Measurements from ENCODE around the gene ADAP1.

The ADAP1 gene

DNA sequence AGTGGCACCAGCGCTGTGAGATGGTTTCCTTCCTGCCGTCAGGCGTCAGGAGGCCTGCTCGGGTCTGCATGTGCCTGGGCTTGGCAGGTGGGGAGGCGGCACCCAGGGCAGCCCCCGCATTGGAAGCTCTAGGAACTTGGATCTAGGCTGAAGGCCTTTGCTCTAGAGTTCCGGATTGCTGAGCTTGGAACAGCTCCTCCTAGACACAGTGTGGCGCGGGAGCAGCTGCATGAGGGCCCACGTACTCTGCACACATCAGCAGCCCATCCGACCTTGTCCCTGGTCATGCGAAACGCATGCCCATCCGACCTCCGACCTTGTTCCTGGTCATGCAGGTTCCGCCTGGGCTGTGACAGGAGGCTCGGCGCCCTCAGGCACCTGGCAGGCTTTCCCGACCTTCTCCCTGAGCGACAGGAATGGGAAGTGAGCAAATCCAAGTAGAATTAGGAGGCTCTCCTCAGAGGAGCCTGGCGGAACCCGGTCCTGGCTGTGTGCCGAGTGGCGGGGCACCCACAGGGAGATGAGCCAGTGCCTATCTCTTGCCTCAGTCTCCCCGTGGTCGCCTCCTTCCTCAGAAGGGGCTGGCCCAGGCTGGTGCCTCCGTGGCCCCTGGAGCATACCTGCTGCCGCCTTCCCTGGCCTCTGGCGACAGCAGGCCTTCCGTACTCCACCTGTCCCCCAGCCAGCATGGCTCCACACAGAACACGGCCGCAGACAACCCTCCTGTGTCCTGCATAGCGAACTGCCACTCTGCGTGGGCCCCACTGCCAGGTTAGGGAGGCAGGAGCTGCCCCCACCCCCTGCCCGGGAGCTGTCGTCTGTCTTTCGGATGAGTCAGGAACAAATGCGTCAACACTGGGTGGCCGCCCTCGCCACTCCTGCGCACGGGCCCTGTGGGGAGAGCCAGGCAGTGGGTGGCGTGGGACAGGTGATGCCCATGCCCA is 66.1 kb downstream of the ADAP1 start:
- Histone ChIP-seq H3K27ac (ENCODE audit: low read length) (no peak overlapping the region), H3K4me3 (ENCODE audit: low read length) (no peak overlapping the region), H3K27me3 (ENCODE audit: control insufficient read depth, insufficient read depth, low read length) (no peaks in the 10 kb centered on the region), H3K36me3 (ENCODE audit: control insufficient read depth, insufficient read depth, low read length) (peaks cover 60% of the 10 kb centered on the region), H3K9me3 (ENCODE audit: control insufficient read depth, insufficient read depth, low read length) (no peaks in the 10 kb centered on the region), H3K4me1 (ENCODE audit: control insufficient read depth, insufficient read depth, low read length) (peaks cover 2% of the 10 kb centered on the region; the same call in 1 of the 2 replicates)
- WGBS (ENCODE audit: insufficient coverage, insufficient read length): no CpG with 5 or more reads among the region's 43 CpGs
- DNase-seq (ENCODE audit: low read depth, low spot score): no peak

DNA sequence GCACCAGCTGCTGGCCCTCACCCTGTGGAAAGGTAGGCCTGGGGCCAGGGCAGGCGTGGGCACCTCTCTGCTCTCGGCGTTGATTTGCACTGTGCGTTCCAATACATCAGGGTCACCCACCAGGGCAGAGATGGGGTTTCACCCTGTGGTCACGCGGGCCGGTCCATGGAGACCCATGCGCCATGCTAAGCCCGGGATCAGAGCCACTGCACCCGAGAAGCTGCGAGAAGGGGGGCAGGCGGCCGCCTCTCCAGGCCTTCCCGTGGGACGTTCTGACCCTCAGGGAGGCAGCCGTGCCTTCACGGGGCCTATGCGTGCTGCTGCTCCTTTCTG is 67.0 kb downstream of the ADAP1 start:
- no peaks in the 10 kb centered on the region for H3K27me3 ChIP-seq (ENCODE audit: control insufficient read depth, insufficient read depth, low read length)
- peaks cover 2% of the 10 kb centered on the region; the same call in 1 of the 2 replicates for H3K4me1 ChIP-seq (ENCODE audit: control insufficient read depth, insufficient read depth, low read length)
- peaks cover 51% of the 10 kb centered on the region for H3K36me3 ChIP-seq (ENCODE audit: control insufficient read depth, insufficient read depth, low read length)
- no peak for DNase-seq (ENCODE audit: low read depth, low spot score)
- no CpG with 5 or more reads among the region's 18 CpGs for WGBS (ENCODE audit: insufficient coverage, insufficient read length)
- H3K27ac ChIP-seq (ENCODE audit: low read length): no peak overlapping the region
- no peak overlapping the region for H3K4me3 ChIP-seq (ENCODE audit: low read length)
- no peaks in the 10 kb centered on the region for H3K9me3 ChIP-seq (ENCODE audit: control insufficient read depth, insufficient read depth, low read length)

DNA sequence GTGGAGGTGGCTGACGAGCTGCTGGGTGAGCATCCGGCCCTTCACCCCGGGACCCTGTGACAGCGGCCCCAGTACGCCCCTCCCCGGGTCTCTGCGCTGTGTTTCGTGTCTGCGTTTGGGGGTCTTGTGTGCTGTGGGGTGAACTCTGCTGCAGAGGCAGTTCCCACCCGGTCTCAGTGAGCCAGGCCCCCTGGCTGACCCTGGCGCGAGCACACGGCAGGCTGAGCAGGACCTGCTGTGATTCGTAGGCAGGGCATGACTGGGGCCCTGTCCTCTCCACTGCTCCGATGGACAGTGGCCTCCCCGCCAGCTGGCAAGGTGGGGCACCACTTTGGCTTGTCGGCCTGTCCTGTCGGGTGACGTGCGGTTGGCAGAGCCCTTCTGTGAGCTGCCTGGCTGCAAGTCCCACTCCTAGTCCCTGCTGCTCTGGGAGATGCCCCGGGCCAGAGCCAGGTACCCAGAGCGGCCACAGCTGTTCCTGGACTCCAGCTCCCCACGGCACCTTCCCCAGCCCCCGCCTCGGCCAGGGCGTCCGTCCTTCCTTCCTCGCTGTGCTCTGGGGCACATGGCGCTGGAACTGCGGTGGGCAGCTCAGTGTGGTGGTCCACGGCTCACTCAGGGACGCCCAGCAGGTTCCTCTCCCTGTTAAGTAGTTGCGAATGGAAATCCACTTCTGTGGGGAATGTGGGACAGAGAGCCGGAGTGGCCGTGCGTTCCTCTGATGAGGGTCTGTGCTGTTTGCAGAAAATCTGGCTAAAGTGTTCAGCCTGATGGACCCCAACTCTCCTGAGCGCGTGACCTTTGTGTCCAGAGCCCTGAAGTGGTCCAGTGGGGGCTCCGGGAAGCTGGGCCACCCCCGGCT is 67.6 kb downstream of the ADAP1 start:
- Histone ChIP-seq H3K27me3 (ENCODE audit: control insufficient read depth, insufficient read depth, low read length) (no peaks in the 10 kb centered on the region), H3K9me3 (ENCODE audit: control insufficient read depth, insufficient read depth, low read length) (no peaks in the 10 kb centered on the region), H3K4me1 (ENCODE audit: control insufficient read depth, insufficient read depth, low read length) (peaks cover 2% of the 10 kb centered on the region; the same call in 1 of the 2 replicates), H3K27ac (ENCODE audit: low read length) (no peak overlapping the region), H3K4me3 (ENCODE audit: low read length) (no peak overlapping the region), H3K36me3 (ENCODE audit: control insufficient read depth, insufficient read depth, low read length) (peaks cover 46% of the 10 kb centered on the region)
- no peak for DNase-seq (ENCODE audit: low read depth, low spot score)
- no CpG with 5 or more reads among the region's 40 CpGs for WGBS (ENCODE audit: insufficient coverage, insufficient read length)

DNA sequence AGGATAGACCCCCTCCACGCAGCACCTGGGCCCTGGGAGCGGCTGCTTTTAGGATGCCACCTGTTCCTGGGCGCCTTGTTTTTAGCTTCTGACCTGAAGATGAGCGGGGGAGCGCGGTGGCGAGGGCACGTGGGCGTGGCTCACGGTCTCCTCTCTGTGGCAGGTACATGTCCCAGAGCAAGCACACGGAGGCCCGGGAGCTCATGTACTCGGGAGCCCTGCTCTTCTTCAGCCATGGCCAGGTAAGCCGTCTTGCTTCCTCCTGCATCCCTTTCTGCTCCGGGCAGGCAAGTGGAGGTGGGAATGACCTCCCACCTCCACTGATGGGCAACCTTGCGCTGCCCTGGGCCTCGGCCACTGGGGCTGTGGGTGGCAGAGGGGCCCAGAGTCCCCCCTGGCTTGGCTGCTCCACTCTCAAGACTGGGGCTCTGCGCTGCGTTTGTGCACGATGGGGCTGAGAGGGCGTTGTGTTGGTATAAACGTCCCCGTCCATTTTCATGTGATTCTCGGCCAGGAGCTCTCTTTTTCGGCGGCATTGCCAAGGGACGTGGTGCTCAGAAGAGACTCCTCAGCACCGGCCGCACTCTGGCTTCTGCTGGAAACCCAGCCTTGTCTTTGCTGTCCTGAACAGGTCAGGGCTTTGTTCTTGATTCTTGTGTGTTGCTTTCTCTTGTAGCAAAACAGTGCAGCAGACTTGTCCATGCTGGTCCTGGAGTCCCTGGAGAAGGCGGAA is 68.4 kb downstream of the ADAP1 start:
- no CpG with 5 or more reads among the region's 30 CpGs for WGBS (ENCODE audit: insufficient coverage, insufficient read length)
- H3K4me3 ChIP-seq (ENCODE audit: low read length): no peak overlapping the region
- DNase-seq (ENCODE audit: low read depth, low spot score): no peak

GRCh38 chr7:885261-885892 is 69.1 kb downstream of the ADAP1 start:
- H3K36me3 ChIP-seq (ENCODE audit: control insufficient read depth, insufficient read depth, low read length): peaks cover 32% of the 10 kb centered on the region
- no peaks in the 10 kb centered on the region for H3K9me3 ChIP-seq (ENCODE audit: control insufficient read depth, insufficient read depth, low read length)
- H3K27me3 ChIP-seq (ENCODE audit: control insufficient read depth, insufficient read depth, low read length): no peaks in the 10 kb centered on the region
- H3K27ac ChIP-seq (ENCODE audit: low read length): no peak overlapping the region
- no CpG with 5 or more reads among the region's 25 CpGs for WGBS (ENCODE audit: insufficient coverage, insufficient read length)
- no peak for DNase-seq (ENCODE audit: low read depth, low spot score)
- peaks cover 2% of the 10 kb centered on the region; the same call in 1 of the 2 replicates for H3K4me1 ChIP-seq (ENCODE audit: control insufficient read depth, insufficient read depth, low read length)
- H3K4me3 ChIP-seq (ENCODE audit: low read length): no peak overlapping the region

More for the DNA sequence above, 68.4 kb downstream of the ADAP1 start:
- no peak overlapping the region for H3K27ac ChIP-seq (ENCODE audit: low read length)
- peaks cover 2% of the 10 kb centered on the region; the same call in 1 of the 2 replicates for H3K4me1 ChIP-seq (ENCODE audit: control insufficient read depth, insufficient read depth, low read length)
- no peaks in the 10 kb centered on the region for H3K9me3 ChIP-seq (ENCODE audit: control insufficient read depth, insufficient read depth, low read length)
- H3K36me3 ChIP-seq (ENCODE audit: control insufficient read depth, insufficient read depth, low read length): peaks cover 38% of the 10 kb centered on the region
- no peaks in the 10 kb centered on the region for H3K27me3 ChIP-seq (ENCODE audit: control insufficient read depth, insufficient read depth, low read length)

DNA sequence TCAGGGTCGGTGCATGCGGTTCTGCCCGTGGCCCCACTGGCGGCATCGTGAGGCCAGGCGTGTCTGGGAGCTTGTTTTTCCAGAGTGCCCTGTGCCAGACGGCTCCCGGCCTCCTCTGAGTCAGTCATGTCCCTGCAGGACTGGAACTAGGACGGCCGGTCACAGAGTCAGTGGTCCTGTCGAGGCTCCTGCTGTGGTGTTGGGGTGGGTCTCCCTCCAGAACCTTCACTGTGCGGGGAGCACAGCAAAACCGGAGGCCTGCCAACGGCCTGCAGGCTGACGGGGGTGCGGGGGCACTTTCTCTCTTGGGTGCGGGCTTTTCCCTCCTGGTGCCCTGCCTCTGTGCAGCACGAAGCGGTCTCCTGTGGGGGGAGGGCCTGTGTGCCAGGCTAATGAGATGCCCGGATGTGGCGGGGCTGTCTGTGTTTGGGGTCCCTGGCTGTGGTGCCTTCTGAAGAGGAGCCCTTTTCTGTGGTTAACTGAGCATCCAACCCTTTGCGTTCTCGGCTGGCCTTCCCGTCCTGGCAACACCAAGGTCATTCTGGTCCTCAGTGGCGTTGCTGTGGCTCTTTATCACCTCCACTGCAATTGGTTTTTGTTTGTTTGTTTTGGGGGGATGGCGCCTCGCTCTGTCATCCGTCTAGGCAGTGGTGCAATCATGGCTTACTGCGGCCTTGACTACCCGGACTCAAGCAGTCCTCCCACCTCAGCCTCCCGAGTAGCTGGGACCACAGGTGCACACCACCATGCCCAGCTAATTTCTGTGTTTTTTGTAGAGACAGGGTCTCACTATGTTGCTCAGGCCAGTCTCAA is 70.1 kb downstream of the ADAP1 start:
- Histone ChIP-seq H3K4me1 (ENCODE audit: control insufficient read depth, insufficient read depth, low read length) (peaks cover 2% of the 10 kb centered on the region; the same call in 1 of the 2 replicates), H3K36me3 (ENCODE audit: control insufficient read depth, insufficient read depth, low read length) (peaks cover 32% of the 10 kb centered on the region), H3K9me3 (ENCODE audit: control insufficient read depth, insufficient read depth, low read length) (no peaks in the 10 kb centered on the region), H3K27ac (ENCODE audit: low read length) (no peak overlapping the region), H3K4me3 (ENCODE audit: low read length) (no peak overlapping the region), H3K27me3 (ENCODE audit: control insufficient read depth, insufficient read depth, low read length) (no peaks in the 10 kb centered on the region)
- no CpG with 5 or more reads among the region's 31 CpGs for WGBS (ENCODE audit: insufficient coverage, insufficient read length)
- DNase-seq (ENCODE audit: low read depth, low spot score): no peak

DNA sequence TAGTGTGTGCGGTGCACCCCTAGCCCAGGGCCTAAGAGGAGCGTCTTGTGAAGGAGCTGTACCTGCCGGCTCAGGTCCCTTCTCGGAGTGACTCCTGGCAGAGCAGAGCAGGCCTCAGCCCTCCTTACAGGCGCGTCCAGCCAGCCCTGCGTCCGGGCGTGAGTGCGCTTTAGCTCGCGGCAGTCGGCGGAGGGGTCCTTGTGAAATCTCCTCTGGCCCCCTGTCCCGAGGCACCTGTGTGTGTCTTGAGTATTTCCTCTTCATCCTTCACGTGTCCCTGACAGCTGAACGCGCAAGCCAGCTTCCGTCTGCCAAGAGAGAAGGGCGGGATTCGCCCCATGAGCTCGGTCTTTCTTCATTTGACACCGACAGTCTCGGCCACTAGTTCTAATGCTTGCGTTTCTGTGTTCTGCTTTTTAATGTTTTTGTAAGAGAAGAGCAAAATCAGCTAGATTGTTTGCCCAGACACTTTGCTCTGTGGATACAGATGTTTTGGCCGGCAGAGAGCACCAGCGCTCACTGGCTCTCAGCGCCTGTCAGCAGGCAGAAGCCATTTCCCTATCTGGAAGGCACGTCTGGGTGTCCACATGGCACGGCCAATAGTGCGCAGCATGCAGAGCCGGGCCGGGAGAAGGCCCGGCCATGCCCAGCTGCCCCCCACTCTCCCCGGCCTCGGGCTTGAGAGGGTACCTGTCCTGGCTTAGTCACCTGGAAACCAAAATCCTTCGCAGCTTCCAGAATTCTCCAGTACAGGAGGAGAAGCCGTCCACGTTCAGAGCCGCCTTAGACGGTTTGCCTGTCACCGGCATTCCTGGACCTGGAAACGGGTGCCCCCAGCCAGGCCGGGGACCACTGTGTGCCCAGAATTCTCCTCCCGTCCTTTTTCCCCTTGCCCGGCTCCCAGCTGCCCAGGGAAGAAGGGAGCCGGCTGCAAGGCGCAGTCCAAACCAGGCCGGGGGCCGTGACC is 71.1 kb downstream of the ADAP1 start:
- DNase-seq (ENCODE audit: low read depth, low spot score): no peak
- no peaks in the 10 kb centered on the region for H3K9me3 ChIP-seq (ENCODE audit: control insufficient read depth, insufficient read depth, low read length)
- no peak overlapping the region for H3K4me3 ChIP-seq (ENCODE audit: low read length)
- no peaks in the 10 kb centered on the region for H3K27me3 ChIP-seq (ENCODE audit: control insufficient read depth, insufficient read depth, low read length)
- no CpG with 5 or more reads among the region's 50 CpGs for whole genome bisulfite sequencing (ENCODE audit: insufficient coverage, insufficient read length)
- H3K36me3 ChIP-seq (ENCODE audit: control insufficient read depth, insufficient read depth, low read length): peaks cover 31% of the 10 kb centered on the region
- H3K27ac ChIP-seq (ENCODE audit: low read length): no peak overlapping the region
- H3K4me1 ChIP-seq (ENCODE audit: control insufficient read depth, insufficient read depth, low read length): peaks cover 2% of the 10 kb centered on the region; the same call in 1 of the 2 replicates

DNA sequence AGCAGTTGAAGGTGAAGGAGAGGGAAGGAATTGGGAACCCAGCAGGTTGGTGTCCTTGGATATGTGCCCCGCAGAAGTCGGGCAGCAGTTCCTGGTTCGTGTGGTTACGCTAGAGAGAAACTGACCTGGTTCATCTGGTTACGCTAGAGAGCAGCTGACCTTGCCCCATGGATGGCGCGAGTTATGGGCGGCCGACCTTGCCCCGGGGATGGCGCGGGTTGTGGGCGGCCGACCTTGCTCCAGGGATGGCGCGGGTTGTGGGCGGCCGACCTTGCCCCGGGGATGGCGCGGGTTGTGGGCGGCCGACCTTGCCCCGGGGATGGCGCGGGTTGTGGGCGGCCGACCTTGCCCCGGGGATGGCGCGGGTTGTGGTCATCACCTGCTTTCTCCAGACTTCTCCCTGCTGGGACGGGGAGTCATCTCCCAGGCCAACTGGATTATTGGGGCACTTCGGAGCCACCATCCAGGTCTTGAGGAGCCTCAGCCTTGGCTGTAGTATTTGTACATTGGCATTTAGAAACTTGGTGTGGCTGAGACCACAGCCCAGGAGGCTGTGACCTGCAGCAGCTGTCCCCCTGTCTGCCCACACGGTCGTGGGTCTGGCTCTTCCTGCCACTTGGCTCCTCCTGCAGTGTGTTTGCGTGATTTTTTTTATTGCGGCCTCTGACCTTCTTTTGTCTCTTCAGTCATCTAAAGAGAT is 72.0 kb downstream of the ADAP1 start:
- Histone ChIP-seq H3K4me1 (ENCODE audit: control insufficient read depth, insufficient read depth, low read length) (no peaks in the 10 kb centered on the region), H3K36me3 (ENCODE audit: control insufficient read depth, insufficient read depth, low read length) (peaks cover 22% of the 10 kb centered on the region), H3K27ac (ENCODE audit: low read length) (no peak overlapping the region), H3K9me3 (ENCODE audit: control insufficient read depth, insufficient read depth, low read length) (no peaks in the 10 kb centered on the region), H3K4me3 (ENCODE audit: low read length) (no peak overlapping the region), H3K27me3 (ENCODE audit: control insufficient read depth, insufficient read depth, low read length) (no peaks in the 10 kb centered on the region)
- DNase-seq (ENCODE audit: low read depth, low spot score): no peak
- WGBS (ENCODE audit: insufficient coverage, insufficient read length): no CpG with 5 or more reads among the region's 37 CpGs

Measured in iPS DF 6.9 (cell line).